BLaER1 (cell line): ENCODE data around the gene BRD7.

ENCODE experiments used
- H3K27ac ChIP-seq: shearing (Covaris generic); formaldehyde crosslinking; 2 replicates; pipeline ENCODE4 v1.8.1; 2022
- H3K27me3 ChIP-seq: shearing (Covaris generic); formaldehyde crosslinking; 2 replicates; pipeline ENCODE4 v1.8.1; 2022
- H3K36me3 ChIP-seq: shearing (Covaris generic); formaldehyde crosslinking; 2 replicates; pipeline ENCODE4 v1.8.1; 2022
- H3K4me1 ChIP-seq: shearing (Covaris generic); formaldehyde crosslinking; 2 replicates; pipeline ENCODE4 v1.8.1; 2022
- H3K4me2 ChIP-seq: shearing (Covaris generic); formaldehyde crosslinking; 2 replicates; pipeline ENCODE4 v1.8.1; 2022
- H3K4me3 ChIP-seq: shearing (Covaris generic); formaldehyde crosslinking; 2 replicates; pipeline ENCODE4 v1.8.1; 2022
- H3K9ac ChIP-seq: shearing (Covaris generic); formaldehyde crosslinking; 2 replicates; pipeline ENCODE4 v1.8.1; 2022
- H3K9me3 ChIP-seq: shearing (Covaris generic); formaldehyde crosslinking; 2 replicates; pipeline ENCODE4 v1.8.1; 2022
- H4K20me1 ChIP-seq: shearing (Covaris generic); formaldehyde crosslinking; 2 replicates; pipeline ENCODE4 v1.8.1; 2022
- Cebpa-rat ChIP-seq: shearing (Covaris generic); IDR thresholded peaks from 2 replicates; pipeline ENCODE4 v1.8.1; 2022

The BRD7 gene

DNA sequence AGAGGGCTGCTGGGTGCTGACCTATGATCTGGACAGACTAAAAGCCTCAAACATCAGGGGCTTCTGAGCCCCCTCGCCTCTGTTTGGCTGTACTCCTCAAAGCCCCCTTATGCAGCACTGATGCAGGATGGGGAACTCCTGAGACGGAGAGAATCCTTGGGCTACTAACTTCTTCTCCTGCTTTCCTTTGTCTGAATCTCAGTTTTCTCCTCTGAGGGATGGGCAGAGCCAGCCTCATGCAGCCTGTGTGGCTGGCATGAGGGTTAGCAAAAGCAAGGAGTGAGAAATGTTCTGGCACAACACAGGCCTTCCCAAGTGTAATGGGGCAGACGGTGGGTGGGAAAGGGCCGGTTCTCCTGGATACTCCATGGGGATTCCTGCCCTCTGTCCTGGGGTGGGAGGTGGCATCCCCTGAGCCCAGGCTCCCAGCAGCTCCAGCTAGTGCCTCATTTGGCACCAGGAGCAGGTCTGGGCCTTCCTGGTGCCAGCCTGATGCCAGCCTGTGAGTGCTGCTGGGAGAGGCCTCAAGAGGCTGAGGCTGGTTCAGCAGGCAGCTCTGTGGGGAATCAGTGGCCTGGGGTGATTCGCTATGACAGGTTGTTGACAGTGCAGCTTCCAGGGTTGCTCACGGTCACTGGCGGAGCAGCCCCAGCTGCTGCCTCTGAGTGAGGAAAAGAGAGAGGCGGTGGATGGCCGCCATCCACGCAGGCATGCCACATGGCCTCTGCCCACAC lies 4.0 kb upstream of the BRD7 start:
- Histone ChIP-seq H3K4me1 (peaks cover 9% of the 10 kb centered on the region), H4K20me1 (peaks cover 7% of the 10 kb centered on the region), H3K27me3 (no peaks in the 10 kb centered on the region), H3K27ac (no peak overlapping the region), H3K4me3 (no peak overlapping the region), H3K4me2 (peak overlapping the region; percentile 19; the same call in 1 of the 2 replicates), H3K9ac (0 out of 2 replicates have a peak overlapping the region, but pooled peaks have one; percentile 10), H3K9me3 (no peaks in the 10 kb centered on the region), H3K36me3 (no peaks in the 10 kb centered on the region)
- TF ChIP-seq Cebpa-rat = no peak

DNA sequence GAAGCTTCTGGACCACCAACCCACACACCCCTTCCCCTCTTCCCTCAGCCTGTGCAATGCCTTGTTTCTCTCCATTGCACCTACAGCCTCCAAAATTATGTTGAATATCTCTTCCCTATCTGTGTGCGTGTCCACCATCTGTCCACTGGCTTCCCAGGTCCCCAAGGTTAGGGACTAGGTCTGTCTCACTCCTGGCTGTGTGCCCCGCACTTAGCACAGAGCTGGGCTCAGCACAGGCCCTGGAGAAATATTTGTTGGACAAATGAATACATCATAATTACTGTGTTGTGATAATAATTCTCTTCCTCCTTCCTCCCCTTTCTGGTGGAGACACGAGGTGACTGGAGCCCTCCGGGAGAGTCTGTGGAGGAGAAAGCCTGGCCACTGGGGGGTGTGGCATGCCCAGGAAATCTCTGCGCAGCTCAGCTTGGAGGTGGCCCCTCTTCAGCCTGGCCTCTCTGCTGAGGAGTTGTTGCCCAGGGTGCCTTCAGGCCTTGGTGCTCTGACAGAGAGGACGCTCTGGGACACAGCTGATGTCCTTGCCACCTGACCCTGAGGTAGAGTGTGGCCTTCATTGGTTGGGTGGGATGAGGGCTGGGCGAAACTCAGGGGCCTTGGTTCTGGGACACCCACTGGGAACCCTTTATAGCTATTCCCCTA lies 3.3 kb upstream of the BRD7 start:
- TF ChIP-seq Cebpa-rat = no peak
- Histone ChIP-seq H3K36me3 (0 out of 2 replicates have a peak, but pooled peaks cover 3% of the 10 kb centered on the region), H3K4me2 (no peak overlapping the region), H3K27ac (no peak overlapping the region), H3K4me1 (peaks cover 16% of the 10 kb centered on the region), H4K20me1 (peaks cover 14% of the 10 kb centered on the region), H3K9ac (0 out of 2 replicates have a peak overlapping the region, but pooled peaks have one; percentile 10), H3K4me3 (no peak overlapping the region), H3K27me3 (no peaks in the 10 kb centered on the region), H3K9me3 (no peaks in the 10 kb centered on the region)

GRCh38 chr16:50371036-50371716 lies 2.4 kb upstream of the BRD7 start:
- no peak for TF ChIP-seq Cebpa-rat
- 0 out of 2 replicates have a peak, but pooled peaks cover 4% of the 10 kb centered on the region for H3K36me3 ChIP-seq
- H3K9ac ChIP-seq = no peak overlapping the region
- H3K9me3 ChIP-seq = no peaks in the 10 kb centered on the region
- H3K4me3 ChIP-seq = no peak overlapping the region
- H3K27ac ChIP-seq = no peak overlapping the region
- H3K27me3 ChIP-seq = no peaks in the 10 kb centered on the region
- H3K4me2 ChIP-seq = no peak overlapping the region
- peaks cover 25% of the 10 kb centered on the region for H3K4me1 ChIP-seq
- H4K20me1 ChIP-seq = peaks cover 23% of the 10 kb centered on the region

- Histone ChIP-seq H3K4me3 (peak overlapping the region; percentile 99; the same call in 1 of the 2 replicates), H4K20me1 (peaks cover 42% of the 10 kb centered on the region), H3K4me1 (peaks cover 35% of the 10 kb centered on the region), H3K27me3 (no peaks in the 10 kb centered on the region), H3K9ac (peak overlapping the region; percentile 63; the same call in 1 of the 2 replicates), H3K36me3 (peaks cover 15% of the 10 kb centered on the region), H3K9me3 (no peaks in the 10 kb centered on the region), H3K4me2 (peak overlapping the region; percentile 65), H3K27ac (peak overlapping the region; percentile 52; the same call in 1 of the 2 replicates)
- no peak for TF ChIP-seq Cebpa-rat
Measured at GRCh38 chr16:50369133-50369804, 481 bp upstream of the BRD7 start.

- Histone ChIP-seq H3K4me2 (peak overlapping the region; percentile 96), H3K9me3 (no peaks in the 10 kb centered on the region), H3K4me3 (peak overlapping the region; percentile 99), H3K4me1 (peaks cover 31% of the 10 kb centered on the region), H3K27ac (peak overlapping the region; percentile 95), H3K36me3 (peaks cover 28% of the 10 kb centered on the region), H4K20me1 (peaks cover 56% of the 10 kb centered on the region), H3K9ac (peak overlapping the region; percentile 96), H3K27me3 (no peaks in the 10 kb centered on the region)
- no peak for TF ChIP-seq Cebpa-rat
Measured at GRCh38 chr16:50367777-50368409, 895 bp downstream of the BRD7 start.

GRCh38 chr16:50365791-50366575 lies 2.8 kb downstream of the BRD7 start:
- H3K9ac ChIP-seq = no peak overlapping the region
- no peaks in the 10 kb centered on the region for H3K9me3 ChIP-seq
- TF ChIP-seq Cebpa-rat = no peak
- H3K4me2 ChIP-seq = peak overlapping the region; percentile 96
- peaks cover 28% of the 10 kb centered on the region for H3K4me1 ChIP-seq
- peaks cover 75% of the 10 kb centered on the region for H4K20me1 ChIP-seq
- H3K27ac ChIP-seq = no peak overlapping the region
- H3K27me3 ChIP-seq = no peaks in the 10 kb centered on the region
- H3K36me3 ChIP-seq = peaks cover 46% of the 10 kb centered on the region
- H3K4me3 ChIP-seq = no peak overlapping the region

- Histone ChIP-seq H3K9ac (no peak overlapping the region), H3K4me1 (peaks cover 32% of the 10 kb centered on the region), H3K4me2 (no peak overlapping the region), H3K9me3 (no peaks in the 10 kb centered on the region), H3K27ac (no peak overlapping the region), H3K36me3 (peaks cover 65% of the 10 kb centered on the region), H4K20me1 (peaks cover 98% of the 10 kb centered on the region), H3K27me3 (no peaks in the 10 kb centered on the region), H3K4me3 (no peak overlapping the region)
- TF ChIP-seq Cebpa-rat = no peak
Measured at GRCh38 chr16:50363656-50364055, 5.1 kb downstream of the BRD7 start.

GRCh38 chr16:50360779-50361178 lies 8.0 kb downstream of the BRD7 start:
- H3K36me3 ChIP-seq = peaks cover 81% of the 10 kb centered on the region
- H3K4me1 ChIP-seq = peaks cover 10% of the 10 kb centered on the region
- peak overlapping the region; percentile 38; the same call in 1 of the 2 replicates for H3K9ac ChIP-seq
- no peak overlapping the region for H3K4me3 ChIP-seq
- no peak overlapping the region for H3K4me2 ChIP-seq
- H3K27ac ChIP-seq = no peak overlapping the region
- H3K9me3 ChIP-seq = no peaks in the 10 kb centered on the region
- H4K20me1 ChIP-seq = peaks cover 100% of the 10 kb centered on the region
- no peaks in the 10 kb centered on the region for H3K27me3 ChIP-seq
- TF ChIP-seq Cebpa-rat = no peak
